Measurements from ENCODE around the gene TNS1. TPM values are rescaled to one million over a fixed set of nuclear protein-coding genes. Genes with fewer than 3 reads are reported as not detected.

Gene TNS1
- polyA plus RNA-seq, 1 of the 3 experiments (the other 2 are of a cell fraction) = 12.1 TPM

DNA sequence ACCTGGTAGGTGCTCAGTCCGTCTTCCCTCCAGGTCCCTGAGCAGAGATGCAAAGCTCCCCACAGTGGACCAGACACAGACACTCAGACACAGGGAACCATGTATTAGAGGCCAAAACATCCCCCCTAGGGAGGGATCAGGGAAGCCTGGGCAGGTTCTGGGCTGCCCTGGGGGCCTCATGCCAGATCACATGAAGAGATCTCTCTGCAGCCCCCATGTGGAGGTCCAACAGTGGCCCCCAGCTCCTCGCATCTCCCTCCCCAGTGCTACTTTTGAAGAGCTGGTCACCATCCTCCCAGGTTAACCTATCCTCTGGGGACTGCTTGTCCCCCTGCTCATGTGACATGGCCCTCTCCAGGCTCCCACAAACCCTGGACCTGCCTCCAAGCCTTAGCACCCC lies 10.5 kb upstream of the TNS1 start:
- WGBS (ENCODE audit: low lambda C conversion rate) = 85% methylated on average over 2 of the region's 2 CpGs
- ChIA-PET POLR2A (no interaction called here), CTCF (interaction anchor here (3.7 kb wide), 1 partner anchor 224 kb away, joined by 12 read pairs; no protein-coding TSS in a partner anchor)
- Histone ChIP-seq H2AFZ (ENCODE audit: low read depth) (no peak overlapping the region), H3F3A (replicated peaks; ENCODE audit: insufficient read depth) (peaks cover 11% of the 10 kb centered on the region), H3K4me3 (ENCODE audit: low read depth in 2 of 2, low read length in 1 of 2) (no peak overlapping the region), H3K27me3 (ENCODE audit: insufficient read depth) (no peaks in the 10 kb centered on the region), H3K36me3 (replicated peaks in 1 of 2; ENCODE audit: control insufficient read depth in 1 of 2, insufficient read depth in 2 of 2, low read length in 1 of 2) (no peaks in the 10 kb centered on the region), H3K9me3 (no peaks in the 10 kb centered on the region), H3K9ac (no peak overlapping the region), H3K9me2 (no peaks in the 10 kb centered on the region), H3K4me1 (ENCODE audit: control insufficient read depth in 1 of 2, insufficient read depth in 2 of 2, low read depth in 1 of 2, low read length in 1 of 2) (peaks cover 43 to 75% of the 10 kb centered on the region in 2 experiments), H4K20me1 (ENCODE audit: insufficient read depth) (no peaks in the 10 kb centered on the region), H3K79me2 (ENCODE audit: insufficient read depth) (peaks cover 14% of the 10 kb centered on the region), H3K4me2 (no peak overlapping the region), H3K27ac (ENCODE audit: low read depth in 2 of 2, low read length in 1 of 2) (no peak overlapping the region)
- DNase-seq = no peak
- TF ChIP-seq RCOR1 (IDR thresholded peaks at IDR 0.05; ENCODE audit: low read length) (no peak), RFX5 (IDR thresholded peaks at IDR 0.05; ENCODE audit: low read length) (no peak), POLR2AphosphoS5 (IDR thresholded peaks at IDR 0.05; ENCODE audit: low read depth, low read length) (no peak), GATA2 (CRISPR knock-in tag; IDR thresholded peaks at IDR 0.05) (no peak), CHD2 (IDR thresholded peaks at IDR 0.05; ENCODE audit: low read length, partially characterized antibody) (no peak), FOXJ3 (CRISPR knock-in tag; IDR thresholded peaks at IDR 0.05) (no peak), YY1 (IDR thresholded peaks at IDR 0.05; ENCODE audit: low read depth) (no peak), EP300 (IDR thresholded peaks at IDR 0.05; ENCODE audit: borderline replicate concordance in 1 of 2, low read depth in 1 of 2, low read length in 1 of 2) (no peak), TAF1 (IDR thresholded peaks at IDR 0.05; ENCODE audit: borderline replicate concordance, low read depth, low read length) (no peak), RXRA (IDR thresholded peaks at IDR 0.05; ENCODE audit: borderline replicate concordance, low read depth) (no peak), TEAD4 (IDR thresholded peaks at IDR 0.05; ENCODE audit: borderline replicate concordance, insufficient read depth) (no peak), FOSL2 (IDR thresholded peaks at IDR 0.05; ENCODE audit: borderline replicate concordance, low read depth) (no peak), GABPA (IDR thresholded peaks at IDR 0.05; ENCODE audit: low read depth) (no peak), MXI1 (IDR thresholded peaks at IDR 0.05; ENCODE audit: low read depth, low read length) (no peak), SMC3 (IDR thresholded peaks at IDR 0.05; ENCODE audit: low read depth, low read length) (no peak)
- TF ChIP-seq, protein P1, sequence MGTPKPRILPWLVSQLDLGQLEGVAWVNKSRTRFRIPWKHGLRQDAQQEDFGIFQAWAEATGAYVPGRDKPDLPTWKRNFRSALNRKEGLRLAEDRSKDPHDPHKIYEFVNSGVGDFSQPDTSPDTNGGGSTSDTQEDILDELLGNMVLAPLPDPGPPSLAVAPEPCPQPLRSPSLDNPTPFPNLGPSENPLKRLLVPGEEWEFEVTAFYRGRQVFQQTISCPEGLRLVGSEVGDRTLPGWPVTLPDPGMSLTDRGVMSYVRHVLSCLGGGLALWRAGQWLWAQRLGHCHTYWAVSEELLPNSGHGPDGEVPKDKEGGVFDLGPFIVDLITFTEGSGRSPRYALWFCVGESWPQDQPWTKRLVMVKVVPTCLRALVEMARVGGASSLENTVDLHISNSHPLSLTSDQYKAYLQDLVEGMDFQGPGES (IDR thresholded peaks at IDR 0.05; ENCODE audit: low read depth, low read length) = no peak
- TF ChIP-seq, protein P2, sequence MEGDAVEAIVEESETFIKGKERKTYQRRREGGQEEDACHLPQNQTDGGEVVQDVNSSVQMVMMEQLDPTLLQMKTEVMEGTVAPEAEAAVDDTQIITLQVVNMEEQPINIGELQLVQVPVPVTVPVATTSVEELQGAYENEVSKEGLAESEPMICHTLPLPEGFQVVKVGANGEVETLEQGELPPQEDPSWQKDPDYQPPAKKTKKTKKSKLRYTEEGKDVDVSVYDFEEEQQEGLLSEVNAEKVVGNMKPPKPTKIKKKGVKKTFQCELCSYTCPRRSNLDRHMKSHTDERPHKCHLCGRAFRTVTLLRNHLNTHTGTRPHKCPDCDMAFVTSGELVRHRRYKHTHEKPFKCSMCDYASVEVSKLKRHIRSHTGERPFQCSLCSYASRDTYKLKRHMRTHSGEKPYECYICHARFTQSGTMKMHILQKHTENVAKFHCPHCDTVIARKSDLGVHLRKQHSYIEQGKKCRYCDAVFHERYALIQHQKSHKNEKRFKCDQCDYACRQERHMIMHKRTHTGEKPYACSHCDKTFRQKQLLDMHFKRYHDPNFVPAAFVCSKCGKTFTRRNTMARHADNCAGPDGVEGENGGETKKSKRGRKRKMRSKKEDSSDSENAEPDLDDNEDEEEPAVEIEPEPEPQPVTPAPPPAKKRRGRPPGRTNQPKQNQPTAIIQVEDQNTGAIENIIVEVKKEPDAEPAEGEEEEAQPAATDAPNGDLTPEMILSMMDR (IDR thresholded peaks at IDR 0.05) = no peak
